NCI-H128 (cell line): Measurements from ENCODE around the gene ABHD14A.
"Not testable (repeated sequence)": the region's sequence is repeated elsewhere in the genome, so short reads cannot be mapped to it uniquely, and the experiment has no call there.

Experiments used
- DNase-seq: peaks from one replicate; lab custom pipeline; 2025; ENCODE audit not compliant: unreplicated experiment; lab: John Stamatoyannopoulos, UW

Gene ABHD14A

GRCh38 chr3:51993657-51994056, 18.8 kb downstream of the ABHD14A start:
- not testable (repeated sequence) for DNase-seq

DNA sequence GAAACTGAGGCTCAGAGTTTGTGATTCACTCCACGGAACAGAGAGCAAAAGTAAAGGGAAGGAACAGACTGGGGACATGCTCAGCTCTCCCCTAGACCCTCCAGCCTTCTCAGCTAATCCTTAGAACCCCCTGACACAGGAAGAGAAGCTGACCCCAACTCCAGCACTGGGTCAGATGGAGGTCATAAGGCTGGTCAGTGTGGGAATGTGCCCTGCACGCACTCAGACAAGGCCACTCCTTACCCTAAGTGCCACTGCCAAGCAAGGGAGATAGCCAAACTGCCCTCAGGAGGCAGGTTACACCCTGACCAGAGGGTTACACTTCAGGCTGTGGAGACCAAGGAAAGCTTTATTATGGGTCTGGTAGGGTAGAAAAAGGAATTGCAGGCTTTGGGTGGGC, 19.7 kb downstream of the ABHD14A start:
- no peak for DNase-seq

GRCh38 chr3:51995346-51996163, 20.7 kb downstream of the ABHD14A start, which contains the start of gene RPL29:
Gene RPL29, minus strand, starts transcription at chr3:51995895. Its CDS starts 434 bp downstream, at chr3:51995461.
- DNase-seq: peak; percentile 72

- no peak for DNase-seq
Measured at GRCh38 chr3:51997172-51997571, 22.3 kb downstream of the ABHD14A start.

GRCh38 chr3:51997935-51998596, 23.2 kb downstream of the ABHD14A start:
- no peak for DNase-seq

DNA sequence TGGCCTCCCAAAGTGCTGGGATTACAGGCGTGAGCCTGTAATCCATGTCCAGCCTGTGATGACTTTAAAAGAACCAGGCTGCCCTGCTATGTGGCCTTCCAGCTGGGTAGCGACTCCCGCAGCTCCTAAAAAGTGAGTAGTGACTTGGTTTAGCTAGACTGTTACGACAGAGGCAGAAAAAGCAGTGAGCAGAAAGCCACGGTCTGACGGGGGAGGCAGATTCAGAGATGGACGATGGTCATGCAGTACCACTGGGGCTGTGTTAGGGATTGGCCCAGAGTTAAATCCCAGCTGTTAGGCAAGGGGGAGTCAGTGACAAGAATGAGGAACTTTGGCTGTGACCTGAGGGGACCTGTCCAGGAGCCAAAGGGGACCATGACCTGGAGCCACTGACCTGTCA, 23.9 kb downstream of the ABHD14A start:
- no peak for DNase-seq

- no peak for DNase-seq
Measured at GRCh38 chr3:51999846-52000245, 25.0 kb downstream of the ABHD14A start.

- DNase-seq: peak; percentile 54
Measured at GRCh38 chr3:52001443-52001974, 26.6 kb downstream of the ABHD14A start.

- DNase-seq: no peak
Measured at GRCh38 chr3:52002748-52003147, 27.9 kb downstream of the ABHD14A start.

DNA sequence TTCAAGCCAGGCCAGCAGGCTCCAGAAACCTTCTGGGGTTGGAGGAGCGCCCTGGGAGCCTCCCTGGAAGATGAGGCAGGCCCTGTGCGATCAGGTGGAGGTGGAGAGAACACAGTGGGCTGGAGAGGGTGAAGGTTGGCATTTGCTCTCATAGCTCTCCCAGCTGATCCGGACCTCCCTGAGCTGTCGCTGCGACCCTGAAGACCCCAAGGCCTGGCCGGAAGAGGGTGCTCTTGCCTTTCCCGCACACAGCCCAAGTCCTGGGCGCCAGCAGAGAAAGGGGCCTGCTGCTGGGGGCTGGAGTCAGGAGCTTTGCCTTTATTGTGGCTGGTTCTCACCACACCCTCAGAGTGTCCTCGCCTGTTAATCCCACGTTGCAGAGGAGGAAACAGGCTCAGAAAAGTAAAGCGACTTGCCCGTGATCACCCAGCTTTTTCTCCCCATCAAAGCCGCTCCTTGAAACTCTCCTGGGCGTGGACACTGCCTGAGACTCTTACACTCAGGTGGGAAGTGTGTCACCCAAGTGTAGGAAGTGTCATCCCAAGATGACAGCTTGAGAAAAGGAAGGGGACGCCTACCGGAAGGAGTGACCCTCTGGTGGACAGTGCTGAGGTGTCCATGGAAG, 29.4 kb downstream of the ABHD14A start:
- DNase-seq: no peak

- no peak for DNase-seq
Measured at GRCh38 chr3:52004906-52005395, 30.1 kb downstream of the ABHD14A start.

DNA sequence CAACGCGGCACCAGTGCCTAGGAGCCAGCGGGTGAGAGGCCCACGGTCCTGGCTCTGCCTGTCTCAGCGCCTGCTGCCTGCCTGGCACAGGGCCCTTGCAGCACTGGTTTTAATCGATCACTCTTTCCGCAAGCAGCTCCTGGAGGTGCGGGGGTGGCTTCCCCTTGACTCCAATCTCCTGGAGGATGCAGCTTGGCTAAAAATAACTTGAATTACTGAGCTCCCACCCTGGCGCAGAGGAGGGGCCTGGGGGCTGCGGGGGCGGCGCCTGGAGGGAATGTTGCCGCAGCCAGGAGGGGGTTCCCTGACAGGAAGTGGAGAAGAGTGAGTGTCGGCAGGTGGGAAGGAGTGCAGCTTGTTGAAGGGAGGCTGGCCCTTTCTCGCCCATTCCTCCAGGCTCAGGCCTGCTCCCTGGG, 30.7 kb downstream of the ABHD14A start:
- no peak for DNase-seq

DNA sequence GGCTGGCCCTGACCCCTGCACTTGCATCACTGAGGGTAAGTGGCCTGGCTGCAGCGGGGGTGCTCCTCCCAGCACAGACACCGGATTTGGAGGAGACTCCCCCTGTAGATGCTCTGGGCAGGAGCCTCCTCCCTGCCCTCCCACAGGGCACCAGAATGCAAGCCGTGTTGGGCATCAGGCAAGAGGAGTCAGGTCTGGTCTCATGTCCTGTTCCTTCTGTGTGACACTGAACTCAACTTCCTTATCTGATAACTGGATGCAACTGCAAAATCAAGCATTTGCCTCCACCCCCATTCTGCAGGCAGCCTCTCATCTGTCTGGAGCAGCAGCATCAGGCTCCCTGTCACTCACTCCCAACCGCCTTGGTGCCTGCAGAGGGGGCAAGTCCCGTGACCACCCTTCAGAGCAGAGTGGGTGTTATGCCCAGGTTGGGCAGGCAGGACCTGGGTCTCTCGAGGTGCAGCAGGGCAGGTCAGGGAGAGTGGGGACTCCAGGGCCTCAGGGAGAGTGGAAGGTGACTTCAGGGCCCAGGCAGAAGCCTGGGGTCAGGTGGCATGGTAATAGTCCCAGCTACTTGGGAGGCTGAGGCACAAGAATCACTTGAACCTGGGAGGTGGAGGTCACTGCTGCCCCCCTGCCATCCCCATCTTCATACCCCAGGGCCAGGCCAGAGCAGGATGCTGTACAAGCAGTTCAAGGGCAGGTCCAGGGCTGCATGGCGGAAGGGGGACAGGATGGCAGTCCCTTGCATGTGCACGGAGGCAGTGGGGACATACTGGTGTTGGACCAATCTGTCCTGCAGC, 31.4 kb downstream of the ABHD14A start:
- no peak for DNase-seq

GRCh38 chr3:52006820-52007133, 31.9 kb downstream of the ABHD14A start:
- no peak for DNase-seq

GRCh38 chr3:52007291-52007690, 32.4 kb downstream of the ABHD14A start:
- DNase-seq: no peak

DNA sequence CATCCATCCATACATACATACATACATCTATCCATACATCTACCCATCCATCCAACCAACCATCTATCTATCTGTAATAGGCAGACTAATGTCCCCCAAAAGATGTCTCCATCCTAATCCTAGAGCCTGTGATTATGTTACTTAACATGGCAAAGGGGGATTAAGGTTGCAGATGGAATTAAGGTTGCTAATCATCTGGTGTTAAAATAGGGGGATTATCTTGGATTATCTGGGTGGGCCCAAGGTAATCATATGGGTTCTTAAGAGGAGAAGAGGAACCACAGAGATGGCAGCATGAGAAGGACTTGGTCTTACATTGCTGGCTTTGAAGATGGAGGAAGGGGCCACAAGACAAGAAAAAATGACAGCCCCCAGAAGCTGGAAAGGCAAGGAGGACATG, 35.6 kb downstream of the ABHD14A start:
- DNase-seq: no peak

- DNase-seq: no peak
Measured at GRCh38 chr3:52012699-52013098, 37.8 kb downstream of the ABHD14A start.

DNA sequence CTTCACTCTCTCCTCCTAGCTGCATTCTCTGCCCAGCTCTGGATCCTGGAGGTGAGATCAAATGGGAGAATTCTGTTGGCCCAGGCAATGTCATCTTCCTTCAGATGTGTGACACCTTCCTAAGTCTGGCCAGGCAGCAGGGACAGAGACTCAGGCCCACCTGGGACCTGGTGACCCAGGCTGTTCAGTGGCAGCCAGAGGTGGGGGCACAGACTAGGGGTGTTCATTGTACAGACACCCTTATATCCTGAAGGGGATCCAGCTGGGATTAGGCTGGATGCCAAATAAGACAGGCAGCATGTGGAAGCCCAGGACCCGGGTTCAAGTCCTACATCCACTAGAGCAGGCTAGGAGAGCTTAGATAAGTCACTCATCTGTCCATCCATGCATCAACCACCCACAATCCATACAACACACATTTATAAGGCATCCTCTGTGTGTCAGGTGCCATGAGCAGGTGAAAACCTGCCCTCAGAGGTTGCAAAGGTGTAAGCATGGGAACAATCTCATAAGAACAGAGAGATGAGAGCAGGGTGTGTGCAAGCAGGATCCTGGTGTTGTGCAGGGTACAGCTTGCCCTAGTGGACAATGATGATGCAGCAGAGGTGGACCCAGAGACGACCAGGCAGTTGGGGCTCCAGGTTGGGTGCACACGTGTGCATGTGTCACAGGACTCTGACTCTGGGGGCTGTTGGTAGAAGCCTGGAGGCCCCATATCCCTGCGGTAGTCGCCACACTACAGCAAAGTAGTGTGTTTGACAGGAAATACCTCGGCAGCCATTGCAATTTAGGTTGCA, 39.1 kb downstream of the ABHD14A start:
- no peak for DNase-seq

DNA sequence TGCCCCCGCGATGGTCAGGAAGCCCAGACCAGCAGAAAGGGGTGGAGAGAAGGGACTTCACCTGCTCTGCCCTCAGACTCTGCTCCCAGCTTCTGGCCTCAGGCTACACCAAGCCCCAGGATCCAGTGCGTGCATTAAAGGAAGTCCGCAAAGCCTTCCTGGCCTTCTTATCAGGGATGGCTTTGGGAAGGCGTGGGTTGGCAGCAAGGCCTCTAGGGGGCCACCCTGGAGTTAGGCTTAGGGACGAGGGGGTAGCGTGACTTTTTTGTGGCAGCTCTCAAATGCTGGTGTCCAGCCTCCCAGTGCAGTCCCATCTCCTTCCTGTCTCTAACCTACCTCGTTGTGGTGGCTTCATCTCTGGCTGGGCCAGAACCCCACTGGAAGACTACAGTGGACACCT, 39.7 kb downstream of the ABHD14A start:
- no peak for DNase-seq
